ENCODE data around the gene HDLBP.

The HDLBP gene

DNA sequence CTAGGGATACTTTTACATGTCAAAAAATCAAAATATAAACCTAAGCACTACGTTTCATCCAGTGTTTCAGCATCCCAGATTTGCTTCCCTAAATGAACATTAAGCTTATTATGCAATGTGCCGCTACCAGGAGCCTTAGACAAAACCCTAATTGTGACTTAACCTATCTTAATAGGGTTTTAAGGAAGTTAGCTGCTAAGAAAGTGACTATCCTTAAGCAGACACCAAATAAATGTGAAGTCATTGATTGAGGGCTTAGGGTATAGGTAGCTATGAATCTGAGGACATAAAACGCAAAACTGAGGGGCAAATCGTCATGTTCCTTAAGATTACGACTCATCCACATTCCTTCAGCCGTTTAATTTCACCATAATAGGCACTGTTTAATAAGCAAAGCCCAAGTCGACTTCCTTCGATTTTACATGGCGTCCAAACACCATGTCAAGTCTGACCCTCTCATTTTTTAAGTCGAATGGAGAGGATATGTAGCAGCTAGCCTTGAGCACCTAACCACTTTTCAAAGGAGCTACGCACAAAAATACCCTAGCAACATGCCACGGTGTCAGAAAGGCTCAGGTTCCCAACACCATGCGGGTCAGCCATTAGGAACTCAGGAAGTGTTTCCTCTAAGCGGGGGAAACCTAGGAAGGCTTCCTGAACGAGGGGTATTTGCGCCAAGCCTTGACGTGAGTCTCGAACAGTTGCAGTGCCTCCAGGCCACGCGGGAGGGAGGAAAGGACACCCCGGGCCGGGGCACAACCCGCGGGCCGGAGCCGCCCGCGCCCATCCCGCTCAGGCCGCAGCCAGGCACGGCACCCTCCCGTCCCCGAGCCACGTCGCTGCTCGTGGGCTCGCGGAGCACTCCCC lies 1.0 kb downstream of the HDLBP start:
- Histone ChIP-seq H3K4me3 (ENCODE audit: low read depth in 1 of 2, low read length in 2 of 2) (peak overlapping the region; percentile 94 to 99), H3K4me1 (ENCODE audit: insufficient read depth, low read length) (peaks cover 27% of the 10 kb centered on the region), H3K27ac (ENCODE audit: low read depth, low read length) (peak overlapping the region; percentile 100), H3K36me3 (ENCODE audit: insufficient read depth, low read length) (no peaks in the 10 kb centered on the region), H3K27me3 (ENCODE audit: control insufficient read depth in 1 of 2, insufficient read depth in 2 of 2, low read length in 2 of 2) (no peaks in the 10 kb centered on the region), H3K9me3 (ENCODE audit: low read length) (no peaks in the 10 kb centered on the region), H3K9ac (ENCODE audit: low read length) (peak overlapping the region; percentile 78)

DNA sequence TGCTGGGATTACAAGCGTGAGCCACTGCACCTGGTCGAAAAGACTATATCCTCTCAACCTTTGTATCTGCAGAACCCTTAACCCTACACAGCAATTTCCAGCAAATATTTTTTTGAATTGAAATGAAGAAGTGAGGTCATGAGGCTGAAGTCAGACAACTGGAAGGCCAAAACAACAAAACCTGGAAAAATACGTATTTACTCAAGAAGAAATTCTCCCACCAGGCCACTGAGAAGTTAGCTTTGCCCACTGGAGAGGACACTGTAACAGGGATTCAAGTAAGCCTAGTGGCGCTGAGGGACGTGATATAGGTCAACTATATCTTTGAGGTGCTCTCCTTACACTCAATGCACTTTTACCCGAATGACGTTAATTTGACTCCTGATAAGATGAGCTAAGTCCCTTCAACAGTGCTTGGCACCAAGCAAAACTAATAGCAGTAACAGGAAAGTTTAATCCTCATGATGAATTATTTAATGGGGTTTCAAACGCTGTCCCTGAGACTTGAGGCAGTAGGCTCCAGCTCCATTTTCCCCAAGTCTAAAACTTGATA lies 1.9 kb downstream of the HDLBP start:
- Histone ChIP-seq H3K36me3 (ENCODE audit: insufficient read depth, low read length) (no peaks in the 10 kb centered on the region), H3K27ac (ENCODE audit: low read depth, low read length) (no peak overlapping the region), H3K4me3 (ENCODE audit: low read depth in 1 of 2, low read length in 2 of 2) (peak overlapping the region in 1 of 2 donors; percentile 94), H3K9ac (ENCODE audit: low read length) (no peak overlapping the region), H3K9me3 (ENCODE audit: low read length) (no peaks in the 10 kb centered on the region), H3K27me3 (ENCODE audit: control insufficient read depth in 1 of 2, insufficient read depth in 2 of 2, low read length in 2 of 2) (no peaks in the 10 kb centered on the region), H3K4me1 (ENCODE audit: insufficient read depth, low read length) (peaks cover 30% of the 10 kb centered on the region)

DNA sequence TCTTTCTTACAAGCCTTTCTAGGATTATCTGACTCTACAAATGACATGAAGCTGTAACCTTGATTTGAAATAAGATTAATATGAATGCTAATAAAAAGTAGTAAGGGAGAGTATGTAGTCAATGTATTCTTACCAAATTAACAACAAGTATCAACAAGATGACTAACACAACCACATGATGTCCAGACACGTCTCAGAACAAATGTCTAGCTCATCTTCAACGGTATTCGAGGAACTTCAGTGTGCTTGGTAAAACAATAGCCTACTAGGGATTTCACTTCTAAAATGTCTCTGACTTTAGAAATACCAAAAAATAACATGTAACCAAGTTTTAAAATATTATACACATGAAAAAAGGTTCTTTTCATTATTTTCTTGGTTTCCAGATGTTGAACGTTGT lies 3.4 kb downstream of the HDLBP start:
- Histone ChIP-seq H3K4me1 (ENCODE audit: insufficient read depth, low read length) (peaks cover 14% of the 10 kb centered on the region), H3K36me3 (ENCODE audit: insufficient read depth, low read length) (no peaks in the 10 kb centered on the region), H3K9me3 (ENCODE audit: low read length) (no peaks in the 10 kb centered on the region), H3K27me3 (ENCODE audit: control insufficient read depth in 1 of 2, insufficient read depth in 2 of 2, low read length in 2 of 2) (no peaks in the 10 kb centered on the region), H3K27ac (ENCODE audit: low read depth, low read length) (no peak overlapping the region), H3K9ac (ENCODE audit: low read length) (no peak overlapping the region), H3K4me3 (ENCODE audit: low read depth in 1 of 2, low read length in 2 of 2) (no peak overlapping the region)

DNA sequence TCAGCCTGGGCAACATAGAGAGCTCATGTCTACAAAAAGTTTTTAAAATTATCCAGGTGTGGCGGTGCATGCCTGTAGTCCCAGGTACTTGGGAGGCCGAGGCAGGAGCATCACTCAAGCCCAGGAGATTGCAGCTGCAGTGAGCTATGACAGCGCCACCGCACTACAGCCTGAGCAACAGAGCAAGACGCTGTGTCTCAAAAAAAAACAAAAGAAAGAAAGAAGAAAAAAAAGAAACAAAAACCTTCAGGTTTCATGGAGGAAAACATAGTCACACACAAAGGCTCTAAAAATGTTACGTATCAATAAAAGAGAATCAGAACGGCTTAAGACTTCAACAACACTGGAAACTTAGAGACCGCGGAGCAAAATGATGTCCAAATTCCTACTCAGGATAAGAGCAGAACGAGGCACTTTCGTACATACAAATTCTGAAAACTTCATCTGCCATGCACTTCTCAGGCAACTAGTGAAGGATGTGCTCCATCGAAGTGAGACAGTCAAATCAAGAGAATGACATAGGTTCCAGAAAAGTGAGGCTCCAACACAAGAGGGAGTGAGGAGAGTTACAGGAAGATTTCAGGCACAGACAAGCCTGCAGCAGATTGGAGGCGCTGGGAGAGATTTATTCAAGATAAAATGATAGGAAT lies 4.4 kb downstream of the HDLBP start:
- no peaks in the 10 kb centered on the region for H3K9me3 ChIP-seq (ENCODE audit: low read length)
- H3K27ac ChIP-seq (ENCODE audit: low read depth, low read length): no peak overlapping the region
- H3K9ac ChIP-seq (ENCODE audit: low read length): no peak overlapping the region
- no peak overlapping the region for H3K4me3 ChIP-seq (ENCODE audit: low read depth in 1 of 2, low read length in 2 of 2)
- no peaks in the 10 kb centered on the region for H3K36me3 ChIP-seq (ENCODE audit: insufficient read depth, low read length)
- H3K4me1 ChIP-seq (ENCODE audit: insufficient read depth, low read length): peaks cover 13% of the 10 kb centered on the region
- H3K27me3 ChIP-seq (ENCODE audit: control insufficient read depth in 1 of 2, insufficient read depth in 2 of 2, low read length in 2 of 2): no peaks in the 10 kb centered on the region

DNA sequence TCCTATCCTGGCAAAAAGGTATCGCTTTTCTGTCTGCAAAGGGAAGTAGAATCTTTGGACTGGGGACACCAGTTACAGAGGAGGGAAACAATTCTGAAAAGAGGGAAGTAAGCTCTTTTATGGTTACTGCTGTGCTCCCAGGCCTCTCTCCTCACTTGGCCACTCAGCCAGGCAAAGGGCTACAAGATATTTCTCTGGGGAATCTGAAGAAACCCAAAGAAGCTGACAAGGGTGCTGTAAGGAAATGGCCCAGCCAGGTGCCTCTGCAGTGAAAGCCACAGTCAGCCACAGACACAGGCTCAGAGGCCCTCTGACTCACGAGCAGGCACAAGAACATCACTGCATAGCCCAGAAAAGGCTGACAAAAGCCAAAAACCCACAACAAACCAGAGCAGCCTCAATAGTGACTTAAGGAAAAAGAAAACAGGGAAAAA lies 5.8 kb downstream of the HDLBP start:
- H3K36me3 ChIP-seq (ENCODE audit: insufficient read depth, low read length): no peaks in the 10 kb centered on the region
- no peaks in the 10 kb centered on the region for H3K27me3 ChIP-seq (ENCODE audit: control insufficient read depth in 1 of 2, insufficient read depth in 2 of 2, low read length in 2 of 2)
- no peak overlapping the region for H3K27ac ChIP-seq (ENCODE audit: low read depth, low read length)
- H3K9me3 ChIP-seq (ENCODE audit: low read length): no peaks in the 10 kb centered on the region
- H3K4me3 ChIP-seq (ENCODE audit: low read depth in 1 of 2, low read length in 2 of 2): no peak overlapping the region
- H3K9ac ChIP-seq (ENCODE audit: low read length): no peak overlapping the region
- peaks cover 13% of the 10 kb centered on the region for H3K4me1 ChIP-seq (ENCODE audit: insufficient read depth, low read length)

DNA sequence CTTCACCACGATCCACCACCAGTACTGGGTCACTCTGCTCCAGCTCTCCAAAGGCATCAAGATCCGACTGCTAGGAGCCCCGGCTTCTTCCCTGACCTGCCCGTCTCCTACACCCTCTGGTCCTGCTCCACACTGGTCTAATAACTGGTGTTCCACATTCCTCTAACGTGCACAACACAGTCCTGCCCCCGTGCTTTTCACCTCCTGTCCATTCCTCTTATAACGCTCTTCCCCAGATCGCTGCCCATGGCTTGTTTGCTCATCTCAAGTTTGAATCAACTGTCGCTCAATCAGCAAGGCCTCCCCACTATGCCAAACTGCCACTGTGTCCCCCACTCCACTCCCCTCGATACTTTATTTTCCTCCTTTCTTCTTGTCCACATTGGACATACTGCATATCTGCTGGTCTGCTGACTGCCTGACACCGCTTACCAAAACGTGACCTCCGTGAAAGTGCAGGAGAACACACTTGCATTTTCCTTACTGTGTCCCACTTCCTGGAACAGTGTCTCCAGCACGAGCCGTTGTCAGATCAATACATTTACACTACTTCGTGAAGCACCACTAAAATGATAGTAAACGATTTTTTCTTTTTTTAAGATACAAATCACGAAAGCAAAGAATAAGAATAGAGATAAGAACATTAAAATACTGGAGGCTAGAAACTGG lies 6.5 kb downstream of the HDLBP start:
- Histone ChIP-seq H3K4me3 (ENCODE audit: low read depth in 1 of 2, low read length in 2 of 2) (no peak overlapping the region), H3K27ac (ENCODE audit: low read depth, low read length) (no peak overlapping the region), H3K9ac (ENCODE audit: low read length) (no peak overlapping the region), H3K4me1 (ENCODE audit: insufficient read depth, low read length) (peaks cover 9% of the 10 kb centered on the region), H3K36me3 (ENCODE audit: insufficient read depth, low read length) (no peaks in the 10 kb centered on the region), H3K27me3 (ENCODE audit: control insufficient read depth in 1 of 2, insufficient read depth in 2 of 2, low read length in 2 of 2) (no peaks in the 10 kb centered on the region), H3K9me3 (ENCODE audit: low read length) (no peaks in the 10 kb centered on the region)

DNA sequence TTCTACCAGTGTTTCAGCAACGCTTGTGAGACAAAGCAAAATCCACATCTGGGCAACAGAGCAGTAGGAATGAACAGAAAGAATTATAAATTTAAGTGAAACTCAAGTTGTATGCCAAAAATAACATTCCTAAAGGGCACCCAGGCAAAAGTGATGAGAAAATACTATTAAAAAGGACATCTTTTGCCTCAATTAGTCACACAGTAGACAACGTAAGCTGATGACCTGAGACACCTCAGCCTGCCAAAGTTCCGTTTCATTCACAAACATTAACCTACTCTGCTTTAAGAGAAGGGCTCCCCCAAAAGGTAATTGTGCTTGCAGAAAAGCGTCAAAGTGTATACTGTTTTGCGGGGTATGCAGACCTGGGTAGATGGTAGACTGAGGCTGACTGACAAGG lies 7.2 kb downstream of the HDLBP start:
- H3K4me3 ChIP-seq (ENCODE audit: low read depth in 1 of 2, low read length in 2 of 2): no peak overlapping the region
- H3K9ac ChIP-seq (ENCODE audit: low read length): no peak overlapping the region
- H3K36me3 ChIP-seq (ENCODE audit: insufficient read depth, low read length): no peaks in the 10 kb centered on the region
- H3K9me3 ChIP-seq (ENCODE audit: low read length): no peaks in the 10 kb centered on the region
- H3K27ac ChIP-seq (ENCODE audit: low read depth, low read length): no peak overlapping the region
- peaks cover 4% of the 10 kb centered on the region for H3K4me1 ChIP-seq (ENCODE audit: insufficient read depth, low read length)
- H3K27me3 ChIP-seq (ENCODE audit: control insufficient read depth in 1 of 2, insufficient read depth in 2 of 2, low read length in 2 of 2): no peaks in the 10 kb centered on the region

DNA sequence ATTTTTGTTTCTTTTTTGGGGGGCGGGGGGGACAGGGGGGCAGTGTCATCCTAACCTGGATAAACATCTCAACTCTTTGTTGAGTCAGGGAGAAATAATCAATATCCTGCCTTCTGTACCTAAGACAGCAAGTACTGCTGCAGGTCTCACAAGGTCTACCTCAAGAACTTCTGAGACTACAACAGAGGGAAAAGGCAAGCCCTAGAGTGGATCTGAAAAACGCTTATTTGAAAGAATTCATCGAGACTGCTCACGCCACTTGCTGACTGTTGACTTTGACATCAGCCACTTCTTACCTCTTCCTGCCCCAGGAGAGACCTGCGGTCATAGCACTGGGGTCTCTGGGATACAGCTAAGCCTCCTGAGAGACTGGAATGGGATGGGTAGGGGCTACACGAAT lies 8.4 kb downstream of the HDLBP start:
- Histone ChIP-seq H3K36me3 (ENCODE audit: insufficient read depth, low read length) (no peaks in the 10 kb centered on the region), H3K4me3 (ENCODE audit: low read depth in 1 of 2, low read length in 2 of 2) (no peak overlapping the region), H3K4me1 (ENCODE audit: insufficient read depth, low read length) (peaks cover 4% of the 10 kb centered on the region), H3K9ac (ENCODE audit: low read length) (no peak overlapping the region), H3K27me3 (ENCODE audit: control insufficient read depth in 1 of 2, insufficient read depth in 2 of 2, low read length in 2 of 2) (no peaks in the 10 kb centered on the region), H3K27ac (ENCODE audit: low read depth, low read length) (no peak overlapping the region), H3K9me3 (ENCODE audit: low read length) (no peaks in the 10 kb centered on the region)

DNA sequence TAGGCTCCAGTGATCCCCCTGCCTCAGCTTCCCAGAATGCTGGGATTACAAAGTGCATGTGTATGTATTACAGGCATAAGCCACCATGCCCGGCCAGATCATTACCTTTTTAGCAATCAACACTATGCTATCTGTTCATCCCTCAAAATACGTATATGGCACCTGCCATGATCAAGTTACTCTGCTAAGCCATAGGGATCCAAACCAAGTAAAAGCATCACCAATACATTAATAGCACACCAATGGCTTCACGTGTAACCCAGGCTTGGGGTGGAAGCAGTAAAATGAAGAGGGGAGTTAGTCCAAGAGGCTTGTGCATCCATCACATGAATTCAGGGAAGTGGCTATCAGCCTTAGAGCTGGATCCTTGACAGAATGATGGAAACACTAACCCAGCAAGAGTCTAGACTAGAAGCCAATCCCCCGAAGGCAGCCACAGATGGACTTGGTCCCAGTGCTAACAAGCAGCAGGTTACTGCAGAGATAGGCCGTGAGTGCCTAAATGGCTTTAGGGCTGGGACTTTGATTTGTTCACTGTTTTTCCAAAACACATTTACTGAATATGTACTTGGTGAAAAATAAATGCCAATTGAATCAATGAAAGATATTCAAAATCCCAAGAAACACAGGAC lies 11.3 kb downstream of the HDLBP start:
- no peak overlapping the region for H3K9ac ChIP-seq (ENCODE audit: low read length)
- no peaks in the 10 kb centered on the region for H3K36me3 ChIP-seq (ENCODE audit: insufficient read depth, low read length)
- no peak overlapping the region for H3K27ac ChIP-seq (ENCODE audit: low read depth, low read length)
- no peaks in the 10 kb centered on the region for H3K27me3 ChIP-seq (ENCODE audit: control insufficient read depth in 1 of 2, insufficient read depth in 2 of 2, low read length in 2 of 2)
- no peaks in the 10 kb centered on the region for H3K4me1 ChIP-seq (ENCODE audit: insufficient read depth, low read length)
- no peak overlapping the region for H3K4me3 ChIP-seq (ENCODE audit: low read depth in 1 of 2, low read length in 2 of 2)
- H3K9me3 ChIP-seq (ENCODE audit: low read length): no peaks in the 10 kb centered on the region

DNA sequence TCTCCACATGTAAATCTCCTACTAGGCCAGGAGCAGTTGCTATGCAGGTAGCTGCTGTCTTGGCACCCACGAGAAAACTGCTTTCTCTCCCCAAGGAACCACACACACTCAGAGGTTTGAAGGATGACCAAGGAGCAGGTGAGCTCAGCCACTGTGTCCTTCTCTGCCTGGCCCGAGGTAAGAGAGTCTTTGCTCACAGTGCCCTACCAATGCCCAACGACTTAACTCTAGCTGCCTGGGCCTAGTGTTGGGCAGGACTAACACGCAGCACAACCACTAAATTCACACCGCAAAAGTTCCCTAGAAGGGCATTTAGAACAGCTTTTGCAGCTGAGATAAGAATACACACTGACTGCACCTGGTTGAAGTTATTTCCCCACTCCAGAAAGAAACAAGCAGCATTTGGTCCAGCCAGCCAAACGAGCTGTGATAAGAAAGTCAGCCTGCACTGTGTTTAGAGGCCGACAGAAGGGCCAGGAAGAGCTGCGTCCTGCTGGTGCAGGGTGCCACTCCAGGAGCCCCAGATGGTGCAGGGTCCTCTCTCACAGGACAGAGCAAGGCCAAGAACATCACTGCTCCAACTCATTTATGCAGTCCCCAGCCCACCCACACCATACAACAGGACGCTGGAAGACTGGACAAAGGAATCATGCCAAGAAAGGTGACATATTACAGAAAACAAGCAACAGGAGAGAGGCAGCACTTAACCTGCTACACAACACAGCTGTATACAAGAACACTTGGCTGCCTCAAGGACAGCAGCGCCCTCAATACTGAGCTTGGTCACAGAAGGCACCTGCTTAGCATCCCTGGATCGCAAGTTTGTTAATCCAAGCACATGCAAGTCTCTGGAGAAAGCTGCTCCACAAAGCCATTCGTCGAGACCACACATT lies 12.5 kb downstream of the HDLBP start:
- H3K4me1 ChIP-seq (ENCODE audit: insufficient read depth, low read length): no peaks in the 10 kb centered on the region
- no peak overlapping the region for H3K27ac ChIP-seq (ENCODE audit: low read depth, low read length)
- H3K9me3 ChIP-seq (ENCODE audit: low read length): no peaks in the 10 kb centered on the region
- no peaks in the 10 kb centered on the region for H3K36me3 ChIP-seq (ENCODE audit: insufficient read depth, low read length)
- H3K4me3 ChIP-seq (ENCODE audit: low read depth in 1 of 2, low read length in 2 of 2): no peak overlapping the region
- H3K27me3 ChIP-seq (ENCODE audit: control insufficient read depth in 1 of 2, insufficient read depth in 2 of 2, low read length in 2 of 2): no peaks in the 10 kb centered on the region
- H3K9ac ChIP-seq (ENCODE audit: low read length): no peak overlapping the region
